OCI-LY7 (cell line): Measurements from ENCODE around the gene ARHGAP24. TPM values are rescaled to one million over a fixed set of nuclear protein-coding genes. Genes with fewer than 3 reads are reported as not detected.

Experiments
- BruUV-seq: library from RNA; stranded (reverse); fragments of 400-500 nt; replicated peaks from 2 replicates; lab custom pipeline; 2021; lab: Mats Ljungman, UMichigan
- CTCF ChIA-PET: fragments of 300-600 bp; sonication (Branson Sonifier 250); formaldehyde crosslinking; loops from one replicate; lab custom pipeline; 2022; ENCODE audit warnings: antibody characterized with exemption; ENCODE audit not compliant: unreplicated experiment; lab: Charles Lee
- POLR2A ChIA-PET: fragments of 300-600 bp; sonication (Branson Sonifier 250); formaldehyde crosslinking; loops from one replicate; lab custom pipeline; 2022; ENCODE audit warnings: antibody characterized with exemption; lab: Charles Lee
- DNase-seq: peaks from one replicate; pipeline ENCODE4 v3.0.0-alpha.2; 2015; ENCODE audit warnings: low spot score
- H2AFZ ChIP-seq: fragments of 200-600 bp; sonication (generic), shearing (Covaris generic); 2 replicates; pipeline ENCODE4 v1.6.1; 2014; ENCODE audit warnings: mild to moderate bottlenecking, antibody characterized with exemption, low read length, moderate library complexity
- H3K27ac ChIP-seq: fragments of 200-600 bp; sonication (generic); 2 replicates; pipeline ENCODE4 v1.5.1; 2014; ENCODE audit warnings: mixed run types, low read depth, mild to moderate bottlenecking, moderate library complexity, low read length, inconsistent platforms; ENCODE audit not compliant: poor library complexity, severe bottlenecking
- H3K36me3 ChIP-seq: fragments of 200-600 bp; sonication (generic); 2 replicates; pipeline ENCODE4 v1.6.1; 2014; ENCODE audit warnings: mild to moderate bottlenecking, antibody characterized with exemption, low read length, moderate library complexity, mixed read lengths; ENCODE audit not compliant: insufficient read depth
- H3K4me1 ChIP-seq: fragments of 200-600 bp; sonication (generic); 2 replicates; pipeline ENCODE4 v1.5.1; 2014; ENCODE audit warnings: mild to moderate bottlenecking, low read length; ENCODE audit not compliant: insufficient read depth, poor library complexity, severe bottlenecking
- H3K4me2 ChIP-seq: fragments of 200-600 bp; sonication (generic); 2 replicates; pipeline ENCODE4 v1.6.1; 2014; ENCODE audit warnings: mild to moderate bottlenecking, low read length
- H3K4me3 ChIP-seq: fragments of 200-600 bp; sonication (generic); 2 replicates; pipeline ENCODE4 v1.5.1; 2014; ENCODE audit warnings: mild to moderate bottlenecking, low read depth, low read length; ENCODE audit not compliant: poor library complexity, severe bottlenecking
- H3K79me2 ChIP-seq: fragments of 200-600 bp; sonication (generic); 2 replicates; pipeline ENCODE4 v1.6.1; 2016; ENCODE audit warnings: low read depth, mild to moderate bottlenecking, low read length, moderate library complexity, mixed read lengths; ENCODE audit not compliant: insufficient read depth
- H3K9me2 ChIP-seq: fragments of 200-600 bp; sonication (generic); 2 replicates; pipeline ENCODE4 v1.6.1; 2016; ENCODE audit warnings: mild to moderate bottlenecking, low read length, mixed read lengths; ENCODE audit not compliant: insufficient read depth
- H3K9me3 ChIP-seq: fragments of 200-600 bp; sonication (generic); 2 replicates; pipeline ENCODE4 v1.6.1; 2014; ENCODE audit warnings: mild to moderate bottlenecking, mixed run types, low read length, mixed read lengths
- H4K20me1 ChIP-seq: fragments of 200-600 bp; sonication (generic); 2 replicates; pipeline ENCODE4 v1.6.1; 2014; ENCODE audit warnings: mild to moderate bottlenecking, antibody characterized with exemption, low read length, moderate library complexity, mixed read lengths; ENCODE audit not compliant: insufficient read depth
- CTCF ChIP-seq: fragments of 200-600 bp; sonication (generic); conservative IDR thresholded peaks from 2 replicates; pipeline ENCODE4 v1.5.1; 2014; ENCODE audit warnings: mild to moderate bottlenecking, antibody characterized with exemption, low read length, moderate library complexity, mixed read lengths
- EZH2phosphoT487 ChIP-seq: fragments of 200-600 bp; sonication (generic); IDR thresholded peaks from 2 replicates; pipeline ENCODE4 v1.6.1; 2018; ENCODE audit warnings: low read depth, borderline replicate concordance, mild to moderate bottlenecking, mixed run types, antibody characterized with exemption, low read length, moderate library complexity, mixed read lengths
- intact Hi-C: fragments of 100-400 bp; cut with micrococcal nuclease; formaldehyde crosslinking; loops from one replicate; pipeline ENCODE4 v1.10.0; 2022; ENCODE audit not compliant: unreplicated experiment
- total RNA-seq, 2 experiments: library from RNA; depleted of rRNA in 1 of 2; stranded (reverse); fragments of >200 nt in 1 of 2; shearing (Covaris generic) in 1 of 2; gene quantifications; 2 replicates each; pipeline ENCODE4 v1.2.3, GENCODE V29; 2014 to 2022

Gene ARHGAP24
- total RNA-seq, 2 experiments from 2014 or later: 0.88 to 4.4 TPM

- ChIA-PET POLR2A (interaction anchor here (1.0 to 1.4 kb wide), 3 partner anchors 8 to 48 kb away, joined by 3 to 4 read pairs (median 4); no protein-coding TSS in a partner anchor), CTCF (no interaction called here)
- no TSS peak for BruUV-seq
- DNase-seq: no peak
- TF ChIP-seq CTCF (no peak), EZH2phosphoT487 (no peak)
- no peak overlapping the region for H3K27ac ChIP-seq
- no peaks in the 10 kb centered on the region; the same call in 1 of the 2 replicates for H3K36me3 ChIP-seq
- peaks cover 20% of the 10 kb centered on the region; the same call in 1 of the 2 replicates for H3K9me3 ChIP-seq
- no peaks in the 10 kb centered on the region for H3K9me2 ChIP-seq
- H2AFZ ChIP-seq: no peak overlapping the region
- peaks cover 24% of the 10 kb centered on the region for H3K4me1 ChIP-seq
- H3K4me3 ChIP-seq: no peak overlapping the region
- no peaks in the 10 kb centered on the region for H3K79me2 ChIP-seq
- intact Hi-C loops: no loop called here
- H4K20me1 ChIP-seq: no peaks in the 10 kb centered on the region
- no peak overlapping the region for H3K4me2 ChIP-seq
These were observed 202.1 kb downstream of the ARHGAP24 start for GRCh38 chr4:85676850-85677590.

GRCh38 chr4:85681221-85681657 lies 206.3 kb downstream of the ARHGAP24 start:
- peaks cover 11% of the 10 kb centered on the region for H3K4me1 ChIP-seq
- intact Hi-C loops: no loop called here

More at GRCh38 chr4:85681221-85681657, 206.3 kb downstream of the ARHGAP24 start:
- no peak overlapping the region for H3K4me2 ChIP-seq
- no peak overlapping the region for H3K4me3 ChIP-seq
- H4K20me1 ChIP-seq: no peaks in the 10 kb centered on the region
- peak overlapping the region; percentile 90 for H2AFZ ChIP-seq
- no peaks in the 10 kb centered on the region; the same call in 1 of the 2 replicates for H3K36me3 ChIP-seq
- POLR2A ChIA-PET: interaction anchor here (0.6 to 5.0 kb wide), 11 partner anchors 9 to 1254 kb away, joined by 3 to 27 read pairs (median 5); no protein-coding TSS in a partner anchor
- CTCF ChIA-PET: no interaction called here
- H3K9me2 ChIP-seq: no peaks in the 10 kb centered on the region
- H3K79me2 ChIP-seq: no peaks in the 10 kb centered on the region
- peaks cover 20% of the 10 kb centered on the region; the same call in 1 of the 2 replicates for H3K9me3 ChIP-seq
- peak; percentile 66 for DNase-seq
- TF ChIP-seq CTCF (no peak), EZH2phosphoT487 (no peak)
- BruUV-seq: no TSS peak
- no peak overlapping the region for H3K27ac ChIP-seq
